Measurements from ENCODE around the gene TRIM9. TPM values are rescaled to one million over a fixed set of nuclear protein-coding genes. Genes with fewer than 3 reads are reported as not detected.

The TRIM9 gene
- total and polyA plus RNA-seq, 2 donors (not counting 3 experiments of a cell fraction or from before 2014, with no cell fraction given), result not detected

DNA sequence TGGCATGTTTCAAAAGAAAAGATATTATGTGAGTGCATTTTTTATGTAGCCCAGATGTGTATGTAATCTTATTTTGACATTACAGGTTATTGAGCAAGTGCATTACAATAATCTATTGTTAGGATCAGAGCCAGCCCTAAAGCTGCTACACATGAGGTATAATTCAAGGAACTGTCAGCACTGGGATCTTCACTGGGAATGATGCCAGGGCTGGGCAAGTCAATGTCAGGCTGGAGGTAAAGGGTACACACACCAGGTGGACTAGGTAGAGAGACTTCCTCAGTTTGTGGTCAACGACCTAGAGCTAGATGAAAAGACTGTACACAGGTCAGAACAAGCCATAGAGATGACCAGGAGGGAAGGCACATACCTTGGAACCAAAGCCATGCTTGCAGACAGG lies 15.4 kb downstream of the TRIM9 start:
- DNase-seq (ENCODE audit: low read depth, low spot score) (no peak), FAIRE-seq (no peak)
- H2AFZ ChIP-seq (ENCODE audit: low read depth, low read length), result no peak overlapping the region
- H3K9me3 ChIP-seq (replicated peaks; ENCODE audit: control insufficient read depth, insufficient read depth, low read length), result no peaks in the 10 kb centered on the region
- ChIA-PET CTCF (no interaction called here), POLR2A (no interaction called here)
- H3K27me3 ChIP-seq (ENCODE audit: control insufficient read depth in 2 of 2, insufficient read depth in 2 of 2, low read length in 2 of 2), result peaks cover 5 to 7% of the 10 kb centered on the region in 2 experiments
- H3K4me3 ChIP-seq (replicated peaks in 1 of 3; ENCODE audit: insufficient read depth in 1 of 3, low read depth in 1 of 3, low read length in 3 of 3), result no peak overlapping the region
- no peaks in the 10 kb centered on the region for H3K9me1 ChIP-seq (replicated peaks; ENCODE audit: control insufficient read depth, extremely low read depth, insufficient read depth, low read length)
- H3K4me2 ChIP-seq (ENCODE audit: insufficient read depth, low read length), result no peak overlapping the region
- no TSS peak for BruUV-seq (replicated peaks)
- no peaks in the 10 kb centered on the region for H4K20me1 ChIP-seq (replicated peaks; ENCODE audit: control insufficient read depth, extremely low read depth, insufficient read depth, low read length)
- intact Hi-C loops (cut with micrococcal nuclease) (no loop called here), dilution Hi-C loops (cut with MboI; ENCODE audit: extremely low pct_ligation_motif_present, low sequenced_read_pairs) (no loop called here)
- H3K79me2 ChIP-seq (ENCODE audit: control insufficient read depth, insufficient read depth, low read length), result no peaks in the 10 kb centered on the region
- no peaks in the 10 kb centered on the region for H3K36me3 ChIP-seq (ENCODE audit: control insufficient read depth in 2 of 2, extremely low read depth in 1 of 2, insufficient read depth in 2 of 2, low read length in 2 of 2)
- no peaks in the 10 kb centered on the region for H3K4me1 ChIP-seq (ENCODE audit: control insufficient read depth, extremely low read depth, insufficient read depth, low read length)
- H3K9ac ChIP-seq (replicated peaks; ENCODE audit: extremely low read depth, insufficient read depth, low read length), result no peak overlapping the region
- no peak overlapping the region for H3K27ac ChIP-seq (ENCODE audit: insufficient read depth, low read depth, low read length)
- TF ChIP-seq FOS (IDR thresholded peaks at IDR 0.05; ENCODE audit: borderline replicate concordance, insufficient read depth, low read length) (no peak), MYC (IDR thresholded peaks at IDR 0.05; ENCODE audit: low read depth, low read length) (no peak), EZH2 (IDR thresholded peaks at IDR 0.05; ENCODE audit: borderline replicate concordance, low read depth, low read length, severe bottlenecking) (no peak), JUN (IDR thresholded peaks at IDR 0.05; ENCODE audit: borderline replicate concordance, insufficient read depth, insufficient read length, low read depth) (no peak), GATA2 (IDR thresholded peaks at IDR 0.05; ENCODE audit: insufficient read depth, insufficient read length, low read depth, low read length) (no peak), POLR2A (IDR thresholded peaks at IDR 0.05; ENCODE audit: low read depth, low read length) (no peak), POLR2AphosphoS5 (IDR thresholded peaks at IDR 0.05; ENCODE audit: insufficient read depth, low read depth, low read length) (no peak)
- TF ChIP-seq, protein P1, sequence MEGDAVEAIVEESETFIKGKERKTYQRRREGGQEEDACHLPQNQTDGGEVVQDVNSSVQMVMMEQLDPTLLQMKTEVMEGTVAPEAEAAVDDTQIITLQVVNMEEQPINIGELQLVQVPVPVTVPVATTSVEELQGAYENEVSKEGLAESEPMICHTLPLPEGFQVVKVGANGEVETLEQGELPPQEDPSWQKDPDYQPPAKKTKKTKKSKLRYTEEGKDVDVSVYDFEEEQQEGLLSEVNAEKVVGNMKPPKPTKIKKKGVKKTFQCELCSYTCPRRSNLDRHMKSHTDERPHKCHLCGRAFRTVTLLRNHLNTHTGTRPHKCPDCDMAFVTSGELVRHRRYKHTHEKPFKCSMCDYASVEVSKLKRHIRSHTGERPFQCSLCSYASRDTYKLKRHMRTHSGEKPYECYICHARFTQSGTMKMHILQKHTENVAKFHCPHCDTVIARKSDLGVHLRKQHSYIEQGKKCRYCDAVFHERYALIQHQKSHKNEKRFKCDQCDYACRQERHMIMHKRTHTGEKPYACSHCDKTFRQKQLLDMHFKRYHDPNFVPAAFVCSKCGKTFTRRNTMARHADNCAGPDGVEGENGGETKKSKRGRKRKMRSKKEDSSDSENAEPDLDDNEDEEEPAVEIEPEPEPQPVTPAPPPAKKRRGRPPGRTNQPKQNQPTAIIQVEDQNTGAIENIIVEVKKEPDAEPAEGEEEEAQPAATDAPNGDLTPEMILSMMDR (IDR thresholded peaks at IDR 0.05; ENCODE audit: extremely low read depth in 1 of 2, insufficient read depth in 1 of 2, low read depth in 1 of 2, low read length in 2 of 2), result no peak
- TF ChIP-seq, protein P2, sequence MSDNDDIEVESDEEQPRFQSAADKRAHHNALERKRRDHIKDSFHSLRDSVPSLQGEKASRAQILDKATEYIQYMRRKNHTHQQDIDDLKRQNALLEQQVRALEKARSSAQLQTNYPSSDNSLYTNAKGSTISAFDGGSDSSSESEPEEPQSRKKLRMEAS (IDR thresholded peaks at IDR 0.05; ENCODE audit: insufficient read depth, insufficient read length), result no peak

All from endothelial cell of umbilical vein (primary cell).